IPS-11a (cell line): Measurements from ENCODE around the gene CAMK2A.

Experiments
- H3K4me3 ChIP-seq: one replicate; pipeline ENCODE4 v1.5.1; 2013; ENCODE audit warnings: low read depth, low read length, control low read depth

Gene CAMK2A

GRCh38 chr5:150289551-150290390, at the start of gene CAMK2A:
Gene CAMK2A (minus strand): TSS chr5:150289773. CDS start chr5:150289625, 148 bp downstream.
- H3K4me3 ChIP-seq, result no peak within 1 kb of the TSS

DNA sequence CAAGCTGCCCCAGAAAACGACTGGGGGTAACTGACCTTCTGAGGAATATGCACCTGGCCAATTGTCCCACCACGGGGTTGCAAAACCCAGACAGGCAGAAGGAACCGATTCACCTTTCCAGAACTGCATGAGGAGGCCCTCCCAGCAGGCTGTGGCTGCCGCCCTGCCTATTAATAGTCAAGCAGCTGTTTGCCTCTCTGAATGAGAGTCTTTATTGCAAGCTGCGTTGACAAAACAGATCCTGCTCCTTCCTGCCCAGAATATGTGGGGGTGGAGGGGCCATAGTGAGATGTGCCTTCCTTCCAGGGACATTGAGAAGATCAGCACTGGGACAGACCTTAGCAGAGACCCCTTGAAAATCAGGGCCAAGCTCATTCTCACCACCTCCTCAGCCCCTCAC, 49.6 kb upstream of the CAMK2A start:
- H3K4me3 ChIP-seq, result no peak overlapping the region

- H3K4me3 ChIP-seq, result no peak overlapping the region
These were observed 49.0 kb upstream of the CAMK2A start for GRCh38 chr5:150338546-150338945.

DNA sequence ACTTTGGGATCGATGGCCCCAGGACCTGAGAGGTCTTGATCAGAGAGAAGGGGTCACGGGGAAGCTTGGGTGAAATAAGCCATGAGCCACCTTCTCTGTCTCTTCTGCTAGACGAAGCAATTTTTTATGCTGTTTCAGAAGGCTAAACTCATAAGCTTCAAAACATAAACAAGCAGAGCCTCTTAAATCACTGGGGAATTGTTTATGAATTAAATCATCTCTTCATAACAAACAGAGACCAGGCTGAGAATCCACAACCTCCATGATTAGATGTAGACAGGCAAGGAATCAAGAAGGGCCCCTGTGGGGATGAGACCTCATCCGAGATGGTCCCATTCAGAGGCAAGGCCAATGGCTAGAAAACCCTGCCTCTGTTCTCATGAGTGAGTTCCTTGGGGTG, 46.2 kb upstream of the CAMK2A start:
- H3K4me3 ChIP-seq, result no peak overlapping the region

- no peak overlapping the region for H3K4me3 ChIP-seq
These were observed 43.8 kb upstream of the CAMK2A start for GRCh38 chr5:150333400-150333799.

- no peak overlapping the region for H3K4me3 ChIP-seq
These were observed 40.6 kb upstream of the CAMK2A start for GRCh38 chr5:150329881-150330876.

- no peak overlapping the region for H3K4me3 ChIP-seq
These were observed 39.5 kb upstream of the CAMK2A start for GRCh38 chr5:150329038-150329437.

- H3K4me3 ChIP-seq, result no peak overlapping the region
These were observed 38.9 kb upstream of the CAMK2A start for GRCh38 chr5:150328515-150328914.

DNA sequence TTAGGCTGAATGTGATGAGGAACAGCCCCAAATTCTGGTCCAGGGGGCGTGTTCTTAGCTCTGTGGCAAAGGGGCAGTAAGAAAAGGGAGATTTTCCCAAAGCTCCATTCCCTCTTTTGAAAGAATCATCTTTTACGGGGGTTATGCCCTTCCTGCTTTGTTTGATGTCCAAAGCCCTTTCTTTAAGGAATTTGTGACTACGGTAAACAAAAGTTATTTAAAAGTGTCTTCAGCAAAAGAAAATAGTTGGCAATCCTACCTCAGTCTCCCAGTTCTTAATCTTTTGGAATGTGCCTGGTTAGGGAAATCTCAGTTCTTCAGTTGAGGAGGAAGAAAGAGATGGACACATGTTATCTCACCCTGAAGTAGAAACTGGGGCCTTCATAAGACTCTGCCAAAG, 37.6 kb upstream of the CAMK2A start:
- no peak overlapping the region for H3K4me3 ChIP-seq

DNA sequence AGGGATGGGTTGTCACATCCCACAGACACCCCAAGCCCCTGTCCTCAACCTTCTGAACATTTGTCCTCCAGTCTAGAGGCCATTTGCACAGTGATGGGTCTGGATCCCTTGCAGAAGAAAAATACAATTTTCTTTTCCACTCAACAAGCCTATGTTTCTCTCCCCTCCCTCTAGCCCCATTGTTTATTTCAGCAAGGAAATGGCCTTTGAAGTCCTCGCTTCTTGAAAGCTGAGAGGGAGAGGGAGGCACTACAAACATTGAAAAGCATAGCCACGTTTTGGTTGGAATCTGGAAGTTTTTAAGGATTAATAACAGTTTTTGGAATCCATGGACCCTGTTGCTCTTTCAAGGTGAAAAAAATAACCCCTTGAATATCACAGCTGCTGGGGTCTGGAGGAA, 37.1 kb upstream of the CAMK2A start:
- H3K4me3 ChIP-seq, result no peak overlapping the region

GRCh38 chr5:150325426-150325825, 35.9 kb upstream of the CAMK2A start:
- H3K4me3 ChIP-seq, result no peak overlapping the region

- H3K4me3 ChIP-seq, result no peak overlapping the region
These were observed 34.2 kb upstream of the CAMK2A start for GRCh38 chr5:150323819-150324218.

DNA sequence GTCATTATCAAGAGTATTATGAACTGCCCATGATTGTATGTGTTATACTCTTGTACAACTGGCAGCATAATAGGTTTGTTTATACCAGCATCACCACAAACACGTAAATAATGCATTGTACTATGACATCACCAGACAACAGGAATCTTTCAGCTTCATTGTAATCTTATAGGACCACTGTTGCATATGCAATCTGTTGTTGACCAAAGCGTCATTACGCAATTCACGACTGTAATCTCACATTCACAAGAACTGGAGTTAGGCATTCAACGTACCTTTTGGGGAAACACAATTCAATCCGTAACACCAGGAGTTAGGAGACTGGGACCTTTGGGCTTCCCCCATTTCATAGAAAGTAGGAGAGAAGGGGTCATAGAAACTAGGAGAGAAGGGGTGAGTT, 33.5 kb upstream of the CAMK2A start:
- H3K4me3 ChIP-seq, result no peak overlapping the region

GRCh38 chr5:150322202-150322601, 32.6 kb upstream of the CAMK2A start:
- H3K4me3 ChIP-seq, result no peak overlapping the region

DNA sequence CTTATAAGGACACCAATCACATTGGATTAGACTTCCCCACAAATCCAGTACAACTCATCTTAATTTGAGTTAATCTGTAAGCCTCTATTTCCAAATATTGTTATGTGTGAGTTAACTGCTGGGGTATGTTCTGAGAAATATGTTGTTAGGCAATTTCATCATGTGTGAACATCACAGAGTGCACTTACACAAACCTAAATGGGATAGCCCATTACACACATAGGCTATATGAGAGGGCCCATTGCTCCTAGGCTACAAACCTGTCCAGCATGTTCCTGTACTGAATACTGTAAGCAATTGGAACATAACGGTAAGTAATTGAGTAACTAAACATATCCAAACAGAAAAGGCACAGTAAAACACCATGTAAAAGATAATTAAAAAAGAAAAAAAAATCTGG, 32.2 kb upstream of the CAMK2A start:
- H3K4me3 ChIP-seq, result no peak overlapping the region

- H3K4me3 ChIP-seq, result no peak overlapping the region
These were observed 31.6 kb upstream of the CAMK2A start for GRCh38 chr5:150321211-150321610.

DNA sequence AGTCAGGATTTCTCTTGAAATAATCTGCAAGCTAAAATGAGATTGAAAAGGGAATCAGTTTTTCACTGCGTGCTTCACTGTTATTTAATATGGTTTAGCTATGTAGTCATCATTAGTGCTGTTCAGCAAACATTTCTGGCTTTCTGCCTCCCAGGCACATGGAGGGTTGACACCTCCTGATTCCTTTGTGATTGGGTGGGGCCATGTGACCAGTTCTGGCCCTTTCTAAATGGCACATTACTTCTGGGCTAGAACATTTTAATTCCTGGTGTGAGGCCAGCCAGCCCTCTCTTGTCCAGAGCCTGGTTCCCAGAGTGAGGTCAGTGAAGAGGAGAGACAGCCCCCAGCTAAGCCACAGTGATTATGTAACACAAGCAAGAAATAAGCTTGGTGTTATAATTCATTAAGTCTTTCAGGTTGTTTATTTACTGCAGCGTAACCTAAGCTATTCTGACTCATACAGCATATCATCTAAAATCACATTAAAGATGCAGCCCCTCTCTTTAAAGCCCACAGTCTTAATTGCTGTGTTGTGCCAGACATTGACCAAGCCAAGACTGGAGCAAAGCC, 30.6 kb upstream of the CAMK2A start:
- H3K4me3 ChIP-seq, result no peak overlapping the region

DNA sequence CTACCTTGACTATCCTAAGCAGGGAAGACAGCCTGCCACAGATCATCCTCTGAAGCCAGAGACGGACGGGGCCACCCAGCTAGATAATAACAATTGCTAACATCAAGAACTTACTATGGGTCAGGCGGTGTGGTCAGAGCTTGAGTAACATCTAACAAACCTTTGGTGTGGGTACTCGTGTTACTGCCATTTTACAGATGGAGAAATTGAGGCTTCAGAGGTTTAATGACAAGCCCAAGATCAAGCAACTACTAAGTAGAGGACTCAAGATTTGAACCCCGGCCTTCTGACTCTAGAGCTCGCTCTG, 29.9 kb upstream of the CAMK2A start:
- H3K4me3 ChIP-seq, result no peak overlapping the region

- H3K4me3 ChIP-seq, result no peak overlapping the region
These were observed 29.3 kb upstream of the CAMK2A start for GRCh38 chr5:150318613-150319483.
